Fibroblast of villous mesenchyme (primary cell): ENCODE measurements around the gene VAX1. TPM values are rescaled to one million over a fixed set of nuclear protein-coding genes. Genes with fewer than 3 reads are reported as not detected.
A peak's percentile ranks its signal among the peaks of the same experiment; 100 is the strongest.

ENCODE experiments used
- DNase-seq: peaks from one replicate; pipeline ENCODE4 v3.0.0-alpha.2; 2010; ENCODE audit warnings: low read depth
- H3K4me3 ChIP-seq: 2 replicates; pipeline ENCODE4 v1.5.1; 2011; ENCODE audit warnings: low read depth, mild to moderate bottlenecking, low read length
- CTCF ChIP-seq: IDR thresholded peaks from 2 replicates; pipeline ENCODE4 v1.5.1; 2012; ENCODE audit warnings: low read depth, mild to moderate bottlenecking, low read length; ENCODE audit not compliant: insufficient read depth
- total RNA-seq: library from RNA; depleted of rRNA; stranded (reverse); fragments of >200 nt; gene quantifications from 2 replicates; pipeline ENCODE4 v1.2.3, GENCODE V29; 2012

The VAX1 gene
- total RNA-seq, 1 donor: not detected

- no peak overlapping the region for H3K4me3 ChIP-seq
- DNase-seq: no peak
Observed at GRCh38 chr10:117126034-117126433, 12.0 kb downstream of the VAX1 start.

GRCh38 chr10:117112220-117112619, 25.9 kb downstream of the VAX1 start:
- DNase-seq: no peak

More at GRCh38 chr10:117126034-117126433, 12.0 kb downstream of the VAX1 start:
- no peak for TF ChIP-seq CTCF

GRCh38 chr10:117107238-117107637, 30.8 kb downstream of the VAX1 start:
- H3K4me3 ChIP-seq: no peak overlapping the region
- no peak for TF ChIP-seq CTCF
- DNase-seq: no peak

More at GRCh38 chr10:117112220-117112619, 25.9 kb downstream of the VAX1 start:
- peak; percentile 40 for TF ChIP-seq CTCF
- no peak overlapping the region for H3K4me3 ChIP-seq

- no peak for DNase-seq
- TF ChIP-seq CTCF: no peak
- no peak overlapping the region for H3K4me3 ChIP-seq
Observed at GRCh38 chr10:117096599-117097201, 41.4 kb downstream of the VAX1 start.

GRCh38 chr10:117094856-117095255, 43.2 kb downstream of the VAX1 start:
- no peak for TF ChIP-seq CTCF
- no peak for DNase-seq
- no peak overlapping the region for H3K4me3 ChIP-seq

- no peak overlapping the region for H3K4me3 ChIP-seq
- no peak for TF ChIP-seq CTCF
- DNase-seq: no peak
Observed at GRCh38 chr10:117092386-117092785, 45.7 kb downstream of the VAX1 start.

- no peak overlapping the region for H3K4me3 ChIP-seq
- no peak for DNase-seq
- TF ChIP-seq CTCF: no peak
Observed at GRCh38 chr10:117090834-117091233, 47.2 kb downstream of the VAX1 start.
